Activated CD8-positive, alpha-beta T cell treated with anti-CD3 and anti-CD28 coated beads, Interleukin-2, amount 10 ng/mL, durations not matched to agents 7 days and 5 days (primary cell): ENCODE results near the gene NOS3. TPM values are rescaled to one million over a fixed set of nuclear protein-coding genes. Genes with fewer than 3 reads are reported as not detected.

Experiments used
- ATAC-seq: fragments of 150-1000 bp; cut with Tn5 transposase; one replicate; pipeline ENCODE4 v1.10.0; 2021; ENCODE audit warnings: moderate library complexity
- CTCF ChIA-PET: fragments of 350-600 bp; sonication (Branson Sonifier 250); formaldehyde crosslinking; loops from one replicate; lab custom pipeline; 2021; ENCODE audit warnings: antibody characterized with exemption; lab: Charles Lee
- POLR2A ChIA-PET: fragments of 350-600 bp; sonication (Branson Sonifier 250); formaldehyde crosslinking; loops from one replicate; lab custom pipeline; 2021; ENCODE audit warnings: antibody characterized with exemption; lab: Charles Lee
- DNase-seq: peaks from one replicate; pipeline ENCODE4 v3.0.0-alpha.2; 2020
- H3K27ac Mint-ChIP-seq: one replicate; pipeline ENCODE4 v1.8.0; 2021; ENCODE audit warnings: mild to moderate bottlenecking, mixed read lengths
- H3K27me3 Mint-ChIP-seq: one replicate; pipeline ENCODE4 v1.8.0; 2021; ENCODE audit warnings: low read depth, mixed read lengths
- H3K36me3 Mint-ChIP-seq: one replicate; pipeline ENCODE4 v1.8.0; 2021; ENCODE audit warnings: low read depth, mixed read lengths
- H3K4me1 Mint-ChIP-seq: one replicate; pipeline ENCODE4 v1.8.0; 2021; ENCODE audit warnings: low read depth, mixed read lengths
- H3K4me3 Mint-ChIP-seq: one replicate; pipeline ENCODE4 v1.8.0; 2021; ENCODE audit warnings: mild to moderate bottlenecking, mixed read lengths
- H3K9me3 Mint-ChIP-seq: one replicate; pipeline ENCODE4 v1.8.0; 2022; ENCODE audit warnings: mixed read lengths; ENCODE audit not compliant: insufficient read depth
- total RNA-seq, 2 experiments: library from RNA; stranded (reverse); gene quantifications; one replicate each; pipeline ENCODE4 v1.2.3, GENCODE V29; 2021

Gene NOS3
- total RNA-seq, 2 experiments from 2014 or later: 12.2 to 13.8 TPM

DNA sequence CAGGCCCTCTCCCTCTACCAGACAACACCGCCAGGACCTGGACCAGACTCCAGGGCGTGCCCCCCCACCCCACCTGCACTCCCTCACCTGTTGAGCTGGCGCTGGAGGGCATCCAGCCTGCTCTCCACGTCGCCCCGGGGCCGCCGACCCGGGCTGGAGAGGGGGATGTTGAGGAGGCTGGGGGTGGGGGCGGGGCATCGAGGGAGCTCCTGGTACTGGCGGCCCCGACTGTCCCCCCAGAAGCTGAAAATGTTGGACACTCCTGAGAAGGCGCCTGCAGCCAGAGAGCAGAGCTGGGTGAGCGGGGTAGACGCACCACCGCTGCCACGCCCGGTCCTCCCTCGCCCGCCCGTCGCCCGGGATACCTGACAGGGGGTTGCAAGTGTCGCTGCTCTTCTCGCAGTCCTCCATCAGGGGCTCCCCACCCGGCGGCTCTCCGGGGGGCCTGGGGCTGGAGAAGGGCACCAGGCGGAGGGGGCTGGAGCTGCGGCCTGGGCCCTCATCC lies 43.5 kb upstream of the NOS3 start:
- H3K9me3 Mint-ChIP-seq: no peaks in the 10 kb centered on the region
- ChIA-PET POLR2A (no interaction called here), CTCF (no interaction called here)
- peaks cover 12% of the 10 kb centered on the region for H3K4me1 Mint-ChIP-seq
- no peak overlapping the region for H3K4me3 Mint-ChIP-seq
- peaks cover 7% of the 10 kb centered on the region for H3K27me3 Mint-ChIP-seq
- ATAC-seq (no peak), DNase-seq (no peak)
- no peaks in the 10 kb centered on the region for H3K36me3 Mint-ChIP-seq
- H3K27ac Mint-ChIP-seq: no peak overlapping the region

- Mint-ChIP-seq H3K4me3 (no peak overlapping the region), H3K4me1 (peaks cover 5% of the 10 kb centered on the region), H3K36me3 (no peaks in the 10 kb centered on the region), H3K9me3 (no peaks in the 10 kb centered on the region), H3K27ac (no peak overlapping the region), H3K27me3 (peaks cover 7% of the 10 kb centered on the region)
- ATAC-seq (no peak), DNase-seq (no peak)
- CTCF ChIA-PET: interaction anchor here (1.2 kb wide), 1 partner anchor 15 kb away, joined by 3 read pairs; no protein-coding TSS in a partner anchor
- POLR2A ChIA-PET: no interaction called here
Observed at GRCh38 chr7:150947761-150948651, 42.8 kb upstream of the NOS3 start.

- ATAC-seq (no peak), DNase-seq (no peak)
- no peak overlapping the region for H3K27ac Mint-ChIP-seq
- H3K4me1 Mint-ChIP-seq: peaks cover 2% of the 10 kb centered on the region
- H3K36me3 Mint-ChIP-seq: no peaks in the 10 kb centered on the region
- peaks cover 7% of the 10 kb centered on the region for H3K27me3 Mint-ChIP-seq
- ChIA-PET POLR2A (no interaction called here), CTCF (interaction anchor here (1.2 kb wide), 1 partner anchor 14 kb away, joined by 3 read pairs; no protein-coding TSS in a partner anchor)
- no peak overlapping the region for H3K4me3 Mint-ChIP-seq
- H3K9me3 Mint-ChIP-seq: no peaks in the 10 kb centered on the region
Observed at GRCh38 chr7:150948791-150949251, 42.0 kb upstream of the NOS3 start.

DNA sequence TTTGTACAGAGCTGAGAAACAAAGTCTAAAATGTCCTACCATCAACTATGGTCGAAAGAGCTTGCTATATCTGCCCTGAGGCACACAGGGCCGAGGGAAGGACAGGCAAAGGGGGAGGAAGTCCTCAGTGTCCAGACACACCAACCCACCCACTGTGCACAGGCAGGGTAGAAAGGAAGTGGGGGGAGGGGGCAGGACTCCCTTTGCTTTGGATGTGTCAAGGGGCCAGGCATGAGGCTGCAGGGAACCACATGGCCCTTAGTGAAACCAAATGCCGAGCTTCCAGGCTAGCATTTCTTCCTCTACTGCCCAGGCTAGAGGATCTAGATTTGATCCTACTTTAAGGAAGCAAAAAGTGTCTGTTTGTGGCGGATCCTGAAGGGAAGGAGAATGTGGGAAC lies 41.3 kb upstream of the NOS3 start:
- no peaks in the 10 kb centered on the region for H3K36me3 Mint-ChIP-seq
- CTCF ChIA-PET: no interaction called here
- POLR2A ChIA-PET: no interaction called here
- no peaks in the 10 kb centered on the region for H3K9me3 Mint-ChIP-seq
- peaks cover 2% of the 10 kb centered on the region for H3K4me1 Mint-ChIP-seq
- no peak overlapping the region for H3K27ac Mint-ChIP-seq
- DNase-seq: no peak
- no peak overlapping the region for H3K4me3 Mint-ChIP-seq
- no peak for ATAC-seq
- H3K27me3 Mint-ChIP-seq: peaks cover 7% of the 10 kb centered on the region

- H3K36me3 Mint-ChIP-seq: no peaks in the 10 kb centered on the region
- H3K4me3 Mint-ChIP-seq: no peak overlapping the region
- H3K4me1 Mint-ChIP-seq: peaks cover 2% of the 10 kb centered on the region
- DNase-seq: no peak
- ATAC-seq: no peak
- ChIA-PET CTCF (no interaction called here), POLR2A (no interaction called here)
- no peak overlapping the region for H3K27ac Mint-ChIP-seq
- peaks cover 7% of the 10 kb centered on the region for H3K27me3 Mint-ChIP-seq
- H3K9me3 Mint-ChIP-seq: no peaks in the 10 kb centered on the region
Observed at GRCh38 chr7:150949971-150950491, 40.8 kb upstream of the NOS3 start.

DNA sequence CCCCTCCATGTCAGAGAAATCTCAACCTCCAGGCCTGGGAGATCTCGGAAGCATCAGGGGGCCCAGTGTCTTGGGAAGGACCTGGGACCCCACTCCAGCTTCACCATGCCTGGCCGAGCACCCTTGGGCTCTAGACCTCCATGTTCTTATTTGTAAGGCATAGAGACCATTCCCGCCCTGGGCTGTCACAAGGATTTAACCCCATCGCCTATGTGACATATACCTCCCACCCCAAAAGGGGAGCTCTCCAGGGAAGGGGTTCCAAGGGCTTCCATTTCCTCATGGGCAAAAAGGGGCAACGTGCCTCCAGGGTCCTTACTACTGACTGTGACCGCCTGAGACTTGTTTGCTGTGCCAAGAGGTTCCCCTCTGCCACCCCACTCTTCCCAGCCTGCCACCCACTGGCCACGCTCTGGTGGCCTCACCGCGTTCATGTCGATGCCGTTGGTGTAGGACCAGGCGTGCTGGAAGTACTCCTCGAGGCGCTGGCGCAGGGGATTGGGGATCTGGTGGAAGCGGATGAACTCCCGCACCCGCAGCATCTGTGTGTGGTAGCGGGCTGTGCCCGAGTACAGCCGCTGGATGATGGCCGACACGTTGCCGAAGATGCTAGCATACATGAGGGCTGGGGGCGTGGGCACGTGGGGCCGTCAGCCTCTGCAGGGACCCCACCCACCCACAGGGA lies 40.2 kb upstream of the NOS3 start:
- POLR2A ChIA-PET: no interaction called here
- no peak for ATAC-seq

GRCh38 chr7:150951181-150951520 lies 39.7 kb upstream of the NOS3 start:
- Mint-ChIP-seq H3K9me3 (no peaks in the 10 kb centered on the region), H3K4me1 (peaks cover 2% of the 10 kb centered on the region), H3K27ac (no peak overlapping the region), H3K36me3 (no peaks in the 10 kb centered on the region), H3K4me3 (no peak overlapping the region), H3K27me3 (peaks cover 8% of the 10 kb centered on the region)
- no peak for DNase-seq
- no peak for ATAC-seq
- ChIA-PET CTCF (no interaction called here), POLR2A (no interaction called here)

More for the DNA sequence above, 40.2 kb upstream of the NOS3 start:
- Mint-ChIP-seq H3K27ac (no peak overlapping the region), H3K4me3 (no peak overlapping the region), H3K9me3 (no peaks in the 10 kb centered on the region), H3K27me3 (peaks cover 5% of the 10 kb centered on the region), H3K4me1 (peaks cover 2% of the 10 kb centered on the region), H3K36me3 (no peaks in the 10 kb centered on the region)
- CTCF ChIA-PET: no interaction called here
- no peak for DNase-seq

DNA sequence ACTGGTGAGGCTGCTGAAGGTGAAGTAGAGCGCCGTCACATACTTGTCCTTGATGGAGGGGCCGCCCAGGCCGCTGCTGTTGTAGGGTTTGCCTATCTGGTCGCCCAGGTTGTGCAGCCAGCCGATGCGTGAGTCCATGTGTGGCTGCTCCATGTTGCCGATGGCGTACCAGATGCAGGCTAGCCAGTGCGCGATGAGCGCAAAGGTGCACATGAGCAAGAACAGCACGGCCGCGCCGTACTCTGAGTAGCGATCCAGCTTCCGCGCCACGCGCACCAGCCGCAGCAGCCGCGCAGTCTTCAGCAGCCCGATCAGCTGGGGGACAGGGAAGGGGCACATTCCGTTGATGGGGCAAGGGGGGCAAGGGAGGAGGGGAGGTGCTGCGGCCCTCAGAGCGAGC lies 39.3 kb upstream of the NOS3 start:
- H3K9me3 Mint-ChIP-seq: no peaks in the 10 kb centered on the region
- peaks cover 2% of the 10 kb centered on the region for H3K4me1 Mint-ChIP-seq
- no peak overlapping the region for H3K4me3 Mint-ChIP-seq
- ChIA-PET CTCF (no interaction called here), POLR2A (no interaction called here)
- no peak for ATAC-seq
- H3K27ac Mint-ChIP-seq: no peak overlapping the region
- H3K36me3 Mint-ChIP-seq: no peaks in the 10 kb centered on the region
- no peak for DNase-seq
- H3K27me3 Mint-ChIP-seq: peaks cover 7% of the 10 kb centered on the region

DNA sequence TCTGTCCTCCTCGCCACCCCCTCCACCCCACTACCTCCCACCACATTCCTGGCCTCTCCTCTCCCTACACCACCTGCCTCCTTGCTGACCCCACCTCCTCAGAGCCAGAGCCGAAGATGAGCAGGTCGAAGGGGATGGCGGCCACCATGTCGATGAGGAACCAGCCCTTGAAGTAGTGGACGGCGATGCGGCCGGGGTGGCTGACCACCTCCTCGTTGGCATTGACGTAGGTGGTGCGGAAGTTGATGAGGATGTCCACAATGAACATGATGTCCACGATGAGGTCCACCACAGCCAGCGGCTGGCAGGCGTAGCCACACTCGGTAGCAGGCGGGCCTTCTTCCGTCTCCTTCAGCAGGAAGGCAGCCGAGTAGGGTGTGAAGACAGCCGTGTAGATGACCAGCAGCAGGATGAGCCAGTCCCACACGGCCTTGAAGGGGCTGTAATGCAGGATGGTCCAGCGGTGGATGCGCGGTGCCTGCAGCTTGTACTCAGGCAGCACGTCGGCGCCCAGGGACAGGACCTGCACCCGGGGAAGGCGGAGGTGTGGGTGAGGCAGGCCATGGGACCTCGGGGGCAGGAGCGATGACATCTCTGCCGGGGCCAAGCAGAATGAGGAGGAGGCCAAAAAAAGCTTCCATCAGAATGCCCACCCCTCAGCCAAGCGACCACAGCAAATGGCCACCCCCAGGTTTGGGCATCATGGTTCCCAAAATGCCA lies 38.3 kb upstream of the NOS3 start:
- ATAC-seq (no peak), DNase-seq (no peak)
- Mint-ChIP-seq H3K27me3 (peaks cover 13% of the 10 kb centered on the region), H3K9me3 (no peaks in the 10 kb centered on the region), H3K4me3 (no peak overlapping the region), H3K4me1 (peaks cover 2% of the 10 kb centered on the region), H3K36me3 (no peaks in the 10 kb centered on the region), H3K27ac (no peak overlapping the region)
- ChIA-PET CTCF (interaction anchor here (0.9 kb wide), 1 partner anchor 11 kb away, joined by 5 read pairs; no protein-coding TSS in a partner anchor), POLR2A (no interaction called here)

- no peaks in the 10 kb centered on the region for H3K9me3 Mint-ChIP-seq
- no peaks in the 10 kb centered on the region for H3K36me3 Mint-ChIP-seq
- H3K4me3 Mint-ChIP-seq: no peak overlapping the region
- no peak for ATAC-seq
- H3K4me1 Mint-ChIP-seq: peaks cover 2% of the 10 kb centered on the region
- POLR2A ChIA-PET: no interaction called here
- DNase-seq: no peak
- CTCF ChIA-PET: interaction anchor here (0.8 to 0.9 kb wide), 2 partner anchors 9 to 10 kb away, joined by 5 read pairs; no protein-coding TSS in a partner anchor
- peaks cover 17% of the 10 kb centered on the region for H3K27me3 Mint-ChIP-seq
- H3K27ac Mint-ChIP-seq: no peak overlapping the region
Observed at GRCh38 chr7:150953061-150953997, 37.5 kb upstream of the NOS3 start.
